H9 (cell line): ENCODE results near the gene ATG2B. TPM values are rescaled to one million over a fixed set of nuclear protein-coding genes. Genes with fewer than 3 reads are reported as not detected.

Experiments used
- DNase-seq: peaks from one replicate; pipeline ENCODE4 v3.0.0-alpha.2; 2017
- H2AFZ ChIP-seq: one replicate; pipeline ENCODE4 v1.6.1; 2013; ENCODE audit warnings: mild to moderate bottlenecking, low read length, control low read depth, moderate library complexity
- H2AK5ac ChIP-seq: 2 replicates; pipeline ENCODE4 v1.6.1; 2013; ENCODE audit warnings: low read length, control low read depth, mixed read lengths; ENCODE audit not compliant: insufficient read length
- H2BK120ac ChIP-seq: one replicate; pipeline ENCODE4 v1.6.1; 2013; ENCODE audit warnings: low read depth, mild to moderate bottlenecking, low read length, control low read depth, inconsistent platforms; ENCODE audit not compliant: poor library complexity, severe bottlenecking
- H2BK12ac ChIP-seq: 2 replicates; pipeline ENCODE4 v1.6.1; 2013; ENCODE audit warnings: low read length, control low read depth, mixed read lengths, low read depth; ENCODE audit not compliant: insufficient read length
- H2BK15ac ChIP-seq: 2 replicates; pipeline ENCODE4 v1.6.1; 2013; ENCODE audit warnings: low read depth, low read length, control low read depth
- H2BK20ac ChIP-seq: one replicate; pipeline ENCODE4 v1.6.1; 2013; ENCODE audit warnings: low read depth, mild to moderate bottlenecking, low read length, control low read depth, inconsistent platforms; ENCODE audit not compliant: poor library complexity, severe bottlenecking
- H2BK5ac ChIP-seq: 2 replicates; pipeline ENCODE4 v1.6.1; 2013; ENCODE audit warnings: low read length, control low read depth, mixed read lengths; ENCODE audit not compliant: insufficient read length
- H3K14ac ChIP-seq: 2 replicates; pipeline ENCODE4 v1.6.1; 2013; ENCODE audit warnings: low read length, control low read depth; ENCODE audit not compliant: insufficient read depth
- H3K18ac ChIP-seq: 2 replicates; pipeline ENCODE4 v1.6.1; 2013; ENCODE audit warnings: low read depth, mild to moderate bottlenecking, mixed read lengths, low read length, control low read depth; ENCODE audit not compliant: insufficient read length
- H3K23ac ChIP-seq: 2 replicates; pipeline ENCODE4 v1.6.1; 2013; ENCODE audit warnings: low read length, control low read depth, mixed read lengths, low read depth; ENCODE audit not compliant: insufficient read length
- H3K23me2 ChIP-seq: 2 replicates; pipeline ENCODE4 v1.6.1; 2013; ENCODE audit warnings: low read depth, mild to moderate bottlenecking, mixed read lengths, low read length, control low read depth; ENCODE audit not compliant: insufficient read length, poor library complexity, severe bottlenecking
- H3K27ac ChIP-seq: 2 replicates; pipeline ENCODE4 v1.5.1; 2013; ENCODE audit warnings: low read length, control low read depth, mixed read lengths, low read depth; ENCODE audit not compliant: insufficient read length
- H3K27me3 ChIP-seq: 2 replicates; pipeline ENCODE4 v1.6.1; 2013; ENCODE audit warnings: low read length, control low read depth, inconsistent platforms; ENCODE audit not compliant: insufficient read depth
- H3K4ac ChIP-seq: 2 replicates; pipeline ENCODE4 v1.6.1; 2013; ENCODE audit warnings: low read depth, mild to moderate bottlenecking, control low read depth, inconsistent platforms, low read length, moderate library complexity
- H3K4me1 ChIP-seq: 2 replicates; pipeline ENCODE4 v1.6.1; 2013; ENCODE audit warnings: low read length, control low read depth, inconsistent platforms; ENCODE audit not compliant: insufficient read depth
- H3K4me2 ChIP-seq: 2 replicates; pipeline ENCODE4 v1.6.1; 2013; ENCODE audit warnings: low read length, control low read depth, mixed read lengths; ENCODE audit not compliant: insufficient read length, insufficient read depth
- H3K56ac ChIP-seq: 2 replicates; pipeline ENCODE4 v1.6.1; 2013; ENCODE audit warnings: low read depth, mild to moderate bottlenecking, mixed read lengths, low read length, control low read depth; ENCODE audit not compliant: insufficient read length
- H3K79me1 ChIP-seq: 2 replicates; pipeline ENCODE4 v1.6.1; 2013; ENCODE audit warnings: low read depth, mild to moderate bottlenecking, moderate library complexity, low read length, control low read depth, inconsistent platforms; ENCODE audit not compliant: insufficient read depth, poor library complexity, severe bottlenecking
- H3K79me2 ChIP-seq: 2 replicates; pipeline ENCODE4 v1.6.1; 2013; ENCODE audit warnings: low read length, control low read depth, inconsistent platforms; ENCODE audit not compliant: insufficient read depth
- H3K9ac ChIP-seq: 2 replicates; pipeline ENCODE4 v1.6.1; 2013; ENCODE audit warnings: low read length, control low read depth, mixed read lengths; ENCODE audit not compliant: insufficient read length; ENCODE audit errors: extremely low read depth
- H3K9me3 ChIP-seq: one replicate; pipeline ENCODE4 v1.6.1; 2013; ENCODE audit warnings: low read depth, low read length, inconsistent platforms; ENCODE audit not compliant: control insufficient read depth
- H3T11ph ChIP-seq: one replicate; pipeline ENCODE4 v1.6.1; 2013; ENCODE audit warnings: mild to moderate bottlenecking, low read length, control low read depth, inconsistent platforms
- H4K20me1 ChIP-seq: one replicate; pipeline ENCODE4 v1.6.1; 2013; ENCODE audit not compliant: control insufficient read depth, insufficient read length, insufficient read depth
- H4K5ac ChIP-seq: 2 replicates; pipeline ENCODE4 v1.6.1; 2013; ENCODE audit warnings: low read depth, mild to moderate bottlenecking, mixed read lengths, low read length, control low read depth; ENCODE audit not compliant: insufficient read length
- H4K8ac ChIP-seq: replicated peaks from 2 replicates; pipeline ENCODE4 v1.6.1; 2013; ENCODE audit warnings: low read length, control low read depth, mixed read lengths, low read depth; ENCODE audit not compliant: insufficient read length
- H4K91ac ChIP-seq: 2 replicates; pipeline ENCODE4 v1.6.1; 2013; ENCODE audit warnings: low read depth, mild to moderate bottlenecking, moderate library complexity, mixed read lengths, low read length, control low read depth; ENCODE audit not compliant: insufficient read length
- H3K27ac Mint-ChIP-seq, 3 experiments: 2 replicates in 2 of 3; 3 replicates in 1 of 3; pipeline ENCODE4 v1.8.0; 2020 to 2021; ENCODE audit warnings: mixed read lengths in 3 of 3, mild to moderate bottlenecking in 1 of 3, moderate library complexity in 1 of 3
- H3K27me3 Mint-ChIP-seq: 2 replicates; pipeline ENCODE4 v1.8.0; 2021; ENCODE audit warnings: low read depth, mild to moderate bottlenecking, moderate library complexity, mixed read lengths
- H3K36me3 Mint-ChIP-seq, 3 experiments: 2 replicates in 2 of 3; 3 replicates in 1 of 3; pipeline ENCODE4 v1.8.0; 2020 to 2021; ENCODE audit warnings: low read depth in 3 of 3, mixed read lengths in 3 of 3; ENCODE audit not compliant: insufficient read depth in 1 of 3
- H3K4me1 Mint-ChIP-seq, 2 experiments: 2 replicates each; pipeline ENCODE4 v1.8.0; 2020; ENCODE audit warnings: mixed read lengths in 2 of 2
- H3K4me3 Mint-ChIP-seq, 2 experiments: 2 replicates in 1 of 2; 3 replicates in 1 of 2; pipeline ENCODE4 v1.8.0; 2020 to 2021; ENCODE audit warnings: mild to moderate bottlenecking in 2 of 2, mixed read lengths in 2 of 2, moderate library complexity in 1 of 2
- H3K9me3 Mint-ChIP-seq, 2 experiments: 2 replicates in 1 of 2; 3 replicates in 1 of 2; pipeline ENCODE4 v1.8.0; 2020; ENCODE audit warnings: mild to moderate bottlenecking in 2 of 2, mixed read lengths in 2 of 2, moderate library complexity in 1 of 2
- CTCF ChIP-seq: fragments of 200-600 bp; sonication (generic); conservative IDR thresholded peaks from 3 replicates; pipeline ENCODE4 v1.8.0; 2021; ENCODE audit warnings: antibody characterized with exemption, mild to moderate bottlenecking
- WGBS: extraction: QIAGEN DNeasy Blood & Tissue Kit; methylation state at CpG from one replicate; pipeline ENCODE4 v1.1.7; 2013; ENCODE audit warnings: missing lambda C conversion rate, low lambda C conversion rate, mixed read lengths; ENCODE audit not compliant: insufficient read length; ENCODE audit errors: extremely low coverage; 5-methylcytosine and 5-hydroxymethylcytosine counted together
- total RNA-seq: library from RNA; stranded (reverse); gene quantifications from 2 replicates; pipeline ENCODE4 v1.2.1, GENCODE V29; 2021

The ATG2B gene
- total RNA-seq, 1 experiment from 2014 or later: 12.6 TPM

GRCh38 chr14:96394047-96394815 lies 31.1 kb upstream of the ATG2B start:
- Histone ChIP-seq H3K4ac (no peak overlapping the region), H3T11ph (no peak overlapping the region), H3K56ac (no peak overlapping the region), H3K27ac (no peak overlapping the region), H4K91ac (no peak overlapping the region), H4K20me1 (no peaks in the 10 kb centered on the region), H4K5ac (no peak overlapping the region), H3K14ac (no peak overlapping the region), H3K79me1 (no peaks in the 10 kb centered on the region), H3K4me2 (no peak overlapping the region), H2BK120ac (no peak overlapping the region), H2BK20ac (no peak overlapping the region), H2BK15ac (no peak overlapping the region), H4K8ac (no peak overlapping the region), H2BK5ac (no peak overlapping the region), H3K4me1 (no peaks in the 10 kb centered on the region; the same call in 1 of the 2 replicates), H3K27me3 (peaks cover 3% of the 10 kb centered on the region; the same call in 1 of the 2 replicates), H3K9me3 (no peaks in the 10 kb centered on the region), H2BK12ac (no peak overlapping the region), H3K23me2 (peaks cover 6% of the 10 kb centered on the region), H3K18ac (no peak overlapping the region), H3K23ac (no peak overlapping the region), H3K79me2 (no peaks in the 10 kb centered on the region), H2AK5ac (no peak overlapping the region), H3K9ac (no peak overlapping the region), H2AFZ (no peak overlapping the region)
- Mint-ChIP-seq H3K27ac (no peak overlapping the region), H3K36me3 (no peaks in the 10 kb centered on the region), H3K4me3 (no peak overlapping the region; a peak in 1 of 5 replicates), H3K9me3 (no peaks in the 10 kb centered on the region), H3K27me3 (peaks cover 31% of the 10 kb centered on the region), H3K4me1 (peaks cover 9 to 10% of the 10 kb centered on the region in 2 experiments; a peak in 3 of 4 replicates)
- no peak for DNase-seq
- no CpG with 5 or more reads among the region's 7 CpGs for WGBS
- peak; percentile 18; the same call in 1 of the 3 replicates for TF ChIP-seq CTCF
